Prostate gland (tissue), 2 donors: Measurements from ENCODE around the gene MTHFD2.

Experiments
- POLR2A ChIP-seq: fragments of 450-650 bp; IDR thresholded peaks from one replicate; pipeline ENCODE4 v1.6.1; 2016; ENCODE audit warnings: antibody characterized with exemption, mild to moderate bottlenecking
- POLR2AphosphoS5 ChIP-seq: sonication (generic); formaldehyde crosslinking; IDR thresholded peaks from one replicate; pipeline ENCODE4 v1.6.1; 2017; ENCODE audit warnings: antibody characterized with exemption
- TF ChIP-seq, protein P1 (sequence below), 4 experiments: fragments of 200-600 bp in 2 of 4; fragments of 450-650 bp in 2 of 4; sonication (generic) in 2 of 4; IDR thresholded peaks; 1 replicate in 3 of 4; 2 replicates in 1 of 4; pipeline ENCODE4 v1.5.1; 2016 to 2019; ENCODE audit warnings: antibody characterized with exemption in 4 of 4, mild to moderate bottlenecking in 2 of 4, moderate library complexity in 2 of 4

GRCh38 chr2:74233648-74234047 lies 35.2 kb downstream of the MTHFD2 start:
- TF ChIP-seq, protein P1, sequence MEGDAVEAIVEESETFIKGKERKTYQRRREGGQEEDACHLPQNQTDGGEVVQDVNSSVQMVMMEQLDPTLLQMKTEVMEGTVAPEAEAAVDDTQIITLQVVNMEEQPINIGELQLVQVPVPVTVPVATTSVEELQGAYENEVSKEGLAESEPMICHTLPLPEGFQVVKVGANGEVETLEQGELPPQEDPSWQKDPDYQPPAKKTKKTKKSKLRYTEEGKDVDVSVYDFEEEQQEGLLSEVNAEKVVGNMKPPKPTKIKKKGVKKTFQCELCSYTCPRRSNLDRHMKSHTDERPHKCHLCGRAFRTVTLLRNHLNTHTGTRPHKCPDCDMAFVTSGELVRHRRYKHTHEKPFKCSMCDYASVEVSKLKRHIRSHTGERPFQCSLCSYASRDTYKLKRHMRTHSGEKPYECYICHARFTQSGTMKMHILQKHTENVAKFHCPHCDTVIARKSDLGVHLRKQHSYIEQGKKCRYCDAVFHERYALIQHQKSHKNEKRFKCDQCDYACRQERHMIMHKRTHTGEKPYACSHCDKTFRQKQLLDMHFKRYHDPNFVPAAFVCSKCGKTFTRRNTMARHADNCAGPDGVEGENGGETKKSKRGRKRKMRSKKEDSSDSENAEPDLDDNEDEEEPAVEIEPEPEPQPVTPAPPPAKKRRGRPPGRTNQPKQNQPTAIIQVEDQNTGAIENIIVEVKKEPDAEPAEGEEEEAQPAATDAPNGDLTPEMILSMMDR (IDR thresholded peaks at IDR 0.05), result no peak
- no peak for TF ChIP-seq POLR2A
- TF ChIP-seq POLR2AphosphoS5, result no peak
